Measurements from ENCODE around the gene USP36.

DNA sequence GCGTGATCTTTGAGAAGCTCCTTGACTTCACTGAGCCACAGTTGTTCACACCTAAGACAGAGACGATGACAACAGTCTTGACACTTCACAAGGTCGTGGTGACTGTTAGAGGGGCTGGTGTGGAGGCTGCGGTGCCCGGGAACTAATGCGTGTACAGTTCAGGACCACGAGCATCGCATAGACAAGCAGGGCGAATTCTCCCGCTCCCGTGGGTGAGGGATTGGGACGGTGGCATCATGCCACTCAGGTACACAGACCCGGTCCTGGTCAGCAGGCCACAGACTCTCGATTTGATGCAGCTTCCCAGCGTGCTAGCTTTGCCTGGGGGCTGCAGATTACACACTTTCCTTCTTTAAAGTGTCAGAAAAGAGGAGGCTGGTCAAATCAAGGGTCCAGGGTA is 37.6 kb upstream of the USP36 start:
- TF ChIP-seq CTCF (IDR thresholded peaks at IDR 0.05) (no peak), POLR2A (IDR thresholded peaks at IDR 0.05) (no peak)

Data from lower leg skin (tissue), 3 donors.